ENCODE measurements around the gene GNB1L.

- TF ChIP-seq CTCF (IDR thresholded peaks at IDR 0.05; ENCODE audit: low read length) = no peak
- TF ChIP-seq EZH2 (optimal IDR thresholded peaks at IDR 0.05; ENCODE audit: low read depth, low read length) = no peak
- TF ChIP-seq EZH2phosphoT487 (IDR thresholded peaks at IDR 0.05; ENCODE audit: low read length) = no peak
These were observed 36.9 kb upstream of the GNB1L start for GRCh38 chr22:19891317-19892256.
